Fibroblast of skin of right quadriceps (primary cell): ENCODE data around the gene PKP2.

ENCODE experiments used
- DNase-seq: peaks from one replicate; pipeline ENCODE4 v3.0.0-alpha.2; 2013

The PKP2 gene

GRCh38 chr12:32804301-32804700 is 92.3 kb downstream of the PKP2 start:
- DNase-seq: no peak

- DNase-seq: no peak
Measured at GRCh38 chr12:32801269-32801980, 95.2 kb downstream of the PKP2 start.

- DNase-seq: no peak
Measured at GRCh38 chr12:32794281-32794680, 102.3 kb downstream of the PKP2 start.

GRCh38 chr12:32789916-32790315 is 106.7 kb downstream of the PKP2 start:
- no peak for DNase-seq

- no peak for DNase-seq
Measured at GRCh38 chr12:32789446-32789845, 107.1 kb downstream of the PKP2 start.

GRCh38 chr12:32788405-32788804 is 108.2 kb downstream of the PKP2 start:
- DNase-seq: no peak

GRCh38 chr12:32785557-32785956 is 111.0 kb downstream of the PKP2 start:
- no peak for DNase-seq

- DNase-seq: no peak
Measured at GRCh38 chr12:32783029-32783428, 113.5 kb downstream of the PKP2 start.

GRCh38 chr12:32780071-32780470 is 116.5 kb downstream of the PKP2 start:
- DNase-seq: no peak

GRCh38 chr12:32777691-32778175 is 118.8 kb downstream of the PKP2 start:
- DNase-seq: no peak

GRCh38 chr12:32777159-32777558 is 119.4 kb downstream of the PKP2 start:
- DNase-seq: no peak

GRCh38 chr12:32776258-32776657 is 120.3 kb downstream of the PKP2 start:
- DNase-seq: no peak

- no peak for DNase-seq
Measured at GRCh38 chr12:32773691-32774090, 122.9 kb downstream of the PKP2 start.

- no peak for DNase-seq
Measured at GRCh38 chr12:32770141-32770540, 126.4 kb downstream of the PKP2 start.

GRCh38 chr12:32768518-32768917 is 128.1 kb downstream of the PKP2 start:
- DNase-seq: no peak

GRCh38 chr12:32765906-32766305 is 130.7 kb downstream of the PKP2 start:
- no peak for DNase-seq

GRCh38 chr12:32761716-32762115 is 134.9 kb downstream of the PKP2 start:
- no peak for DNase-seq

- no peak for DNase-seq
Measured at GRCh38 chr12:32757157-32757556, 139.4 kb downstream of the PKP2 start.

- DNase-seq: no peak
Measured at GRCh38 chr12:32756476-32757066, 140.0 kb downstream of the PKP2 start.

GRCh38 chr12:32755654-32756475 is 140.7 kb downstream of the PKP2 start, which contains the start of gene YARS2:
Gene YARS2, minus strand, starts transcription at chr12:32755897. Its CDS starts 23 bp downstream, at chr12:32755874.
- DNase-seq: peak; percentile 98

GRCh38 chr12:32755051-32755653 is 141.4 kb downstream of the PKP2 start:
- peak; percentile 75 for DNase-seq

- DNase-seq: no peak
Measured at GRCh38 chr12:32754111-32754510, 142.5 kb downstream of the PKP2 start.

GRCh38 chr12:32753605-32754004 is 143.0 kb downstream of the PKP2 start:
- DNase-seq: no peak
